Esophagus muscularis mucosa (tissue), 4 donors: ENCODE measurements around the gene TP63.

ENCODE experiments used
- EP300 ChIP-seq: sonication (generic); formaldehyde crosslinking; IDR thresholded peaks from one replicate; pipeline ENCODE4 v1.6.1; 2017; ENCODE audit warnings: antibody characterized with exemption
- POLR2A ChIP-seq: fragments of 450-650 bp; IDR thresholded peaks from one replicate; pipeline ENCODE4 v1.6.1; 2017; ENCODE audit warnings: antibody characterized with exemption, moderate library complexity, mild to moderate bottlenecking, low read depth
- TF ChIP-seq, protein P1 (sequence below), 3 experiments: fragments of 200-600 bp in 2 of 3; fragments of 450-650 bp in 1 of 3; sonication (generic) in 2 of 3; IDR thresholded peaks; one replicate each; pipeline ENCODE4 v1.5.1; 2017 to 2019; ENCODE audit warnings: antibody characterized with exemption in 3 of 3, mild to moderate bottlenecking in 2 of 3, moderate library complexity in 1 of 3

DNA sequence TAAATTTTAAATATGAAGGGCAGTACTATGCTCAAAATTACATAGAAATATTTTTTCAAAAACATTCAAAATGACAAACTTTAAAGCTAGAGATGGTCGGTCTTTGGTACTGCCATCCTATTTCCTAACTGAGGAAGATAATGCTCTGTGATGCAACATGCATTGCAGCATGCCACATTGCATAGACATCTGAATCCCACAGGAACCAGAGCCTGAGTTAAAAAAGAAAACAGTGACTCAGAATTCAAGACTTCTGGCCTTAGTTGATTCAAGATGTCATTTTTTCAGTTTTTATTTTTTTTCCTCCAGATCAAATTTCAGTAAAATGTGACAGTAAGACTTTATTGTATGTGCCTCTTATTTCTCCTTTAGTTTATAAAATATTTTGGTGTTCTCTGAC lies 33.1 kb downstream of the TP63 start:
- TF ChIP-seq, protein P1, sequence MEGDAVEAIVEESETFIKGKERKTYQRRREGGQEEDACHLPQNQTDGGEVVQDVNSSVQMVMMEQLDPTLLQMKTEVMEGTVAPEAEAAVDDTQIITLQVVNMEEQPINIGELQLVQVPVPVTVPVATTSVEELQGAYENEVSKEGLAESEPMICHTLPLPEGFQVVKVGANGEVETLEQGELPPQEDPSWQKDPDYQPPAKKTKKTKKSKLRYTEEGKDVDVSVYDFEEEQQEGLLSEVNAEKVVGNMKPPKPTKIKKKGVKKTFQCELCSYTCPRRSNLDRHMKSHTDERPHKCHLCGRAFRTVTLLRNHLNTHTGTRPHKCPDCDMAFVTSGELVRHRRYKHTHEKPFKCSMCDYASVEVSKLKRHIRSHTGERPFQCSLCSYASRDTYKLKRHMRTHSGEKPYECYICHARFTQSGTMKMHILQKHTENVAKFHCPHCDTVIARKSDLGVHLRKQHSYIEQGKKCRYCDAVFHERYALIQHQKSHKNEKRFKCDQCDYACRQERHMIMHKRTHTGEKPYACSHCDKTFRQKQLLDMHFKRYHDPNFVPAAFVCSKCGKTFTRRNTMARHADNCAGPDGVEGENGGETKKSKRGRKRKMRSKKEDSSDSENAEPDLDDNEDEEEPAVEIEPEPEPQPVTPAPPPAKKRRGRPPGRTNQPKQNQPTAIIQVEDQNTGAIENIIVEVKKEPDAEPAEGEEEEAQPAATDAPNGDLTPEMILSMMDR (IDR thresholded peaks at IDR 0.05): no peak
- TF ChIP-seq EP300: no peak
- no peak for TF ChIP-seq POLR2A
